GM12878 (cell line): ENCODE measurements around the gene LKAAEAR1. TPM values are rescaled to one million over a fixed set of nuclear protein-coding genes. Genes with fewer than 3 reads are reported as not detected.

Experiments used
- ATAC-seq: fragments of 200-7000 bp; cut with Tn5 transposase; 3 replicates; pipeline ENCODE4 v1.9.1; 2020; ENCODE audit warnings: mild to moderate bottlenecking, moderate library complexity
- BruUV-seq: library from RNA; stranded (reverse); fragments of 400-500 nt; replicated peaks from 2 replicates; lab custom pipeline; 2021; lab: Mats Ljungman, UMichigan
- CTCF ChIA-PET: fragments of 300-600 bp; sonication (Branson Sonifier 250); formaldehyde crosslinking; extraction: SDS; loops from one replicate; lab custom pipeline; 2021; ENCODE audit warnings: inconsistent platforms; lab: Yijun Ruan, JAX
- POLR2A ChIA-PET: fragments of 350-600 bp; formaldehyde crosslinking; extraction: SDS; loops from one replicate; lab custom pipeline; 2021; ENCODE audit warnings: inconsistent platforms; lab: Charles Lee
- RAD21 ChIA-PET: fragments of 300-600 bp; sonication (Branson Sonifier 250); formaldehyde crosslinking; loops from one replicate; lab custom pipeline; 2023; ENCODE audit warnings: antibody characterized with exemption; ENCODE audit not compliant: unreplicated experiment; lab: Charles Lee
- SMC1A ChIA-PET: fragments of 300-600 bp; sonication (Branson Sonifier 250); formaldehyde crosslinking; loops from one replicate; lab custom pipeline; 2023; ENCODE audit not compliant: unreplicated experiment, uncharacterized antibody; lab: Charles Lee
- DNase-seq: peaks from one replicate; pipeline ENCODE4 v3.0.0-alpha.2; 2011; ENCODE audit warnings: low read depth, low spot score
- FAIRE-seq: peaks from 3 replicates; lab custom pipeline; 2011; peaks lifted over from hg19 to GRCh38; lab: Jason Lieb, UNC
- H2AFZ ChIP-seq: 2 replicates; pipeline ENCODE4 v1.6.0; 2011; ENCODE audit warnings: low read depth, low read length, control low read depth; ENCODE audit not compliant: control insufficient read depth
- H3K27ac ChIP-seq: 2 replicates; pipeline ENCODE4 v1.5.1; 2011; ENCODE audit warnings: control low read depth; ENCODE audit not compliant: control insufficient read depth, insufficient read depth
- H3K27me3 ChIP-seq, 2 experiments: replicated peaks in 1 of 2; 2 replicates each; pipeline versions ENCODE4 v1.6.0 to v1.6.1; 2011; ENCODE audit warnings: low read length in 1 of 2; ENCODE audit not compliant: control insufficient read depth in 2 of 2, insufficient read depth in 2 of 2
- H3K36me3 ChIP-seq, 2 experiments: 2 replicates each; pipeline ENCODE4 v1.5.1; 2011; ENCODE audit warnings: low read length in 1 of 2; ENCODE audit not compliant: control insufficient read depth in 2 of 2, insufficient read depth in 2 of 2
- H3K4me1 ChIP-seq: 2 replicates; pipeline ENCODE4 v1.6.1; 2011; ENCODE audit warnings: mild to moderate bottlenecking, low read length, moderate library complexity, mixed read lengths; ENCODE audit not compliant: control insufficient read depth, insufficient read depth
- H3K4me2 ChIP-seq: 2 replicates; pipeline ENCODE4 v1.6.0; 2011; ENCODE audit warnings: control low read depth; ENCODE audit not compliant: control insufficient read depth, insufficient read depth
- H3K4me3 ChIP-seq: fragments of 200-600 bp; sonication (generic); 2 replicates; pipeline ENCODE4 v1.5.1; 2016
- H3K79me2 ChIP-seq: 2 replicates; pipeline ENCODE4 v1.6.0; 2011; ENCODE audit warnings: low read length; ENCODE audit not compliant: control insufficient read depth, insufficient read depth
- H3K9ac ChIP-seq: 2 replicates; pipeline ENCODE4 v1.8.0; 2011; ENCODE audit warnings: low read length, control low read depth, mixed read lengths; ENCODE audit not compliant: control insufficient read depth, insufficient read depth
- H3K9me3 ChIP-seq: replicated peaks from 3 replicates; pipeline ENCODE4 v1.5.1; 2011; ENCODE audit warnings: mild to moderate bottlenecking, low read length; ENCODE audit not compliant: control insufficient read depth, insufficient read depth
- H4K20me1 ChIP-seq: 2 replicates; pipeline ENCODE4 v1.6.0; 2011; ENCODE audit not compliant: control insufficient read depth, insufficient read depth
- BRCA1 ChIP-seq: IDR thresholded peaks from 2 replicates; pipeline ENCODE4 v1.6.1; 2011; ENCODE audit warnings: low read depth, low read length, improper control_type of control experiment
- DPF2 ChIP-seq: fragments of 450-650 bp; IDR thresholded peaks from 2 replicates; pipeline ENCODE4 v1.6.1; 2017; ENCODE audit warnings: mild to moderate bottlenecking
- HDGF ChIP-seq: fragments of 450-650 bp; IDR thresholded peaks from 2 replicates; pipeline ENCODE4 v1.6.1; 2016; ENCODE audit warnings: antibody characterized with exemption
- IRF3 ChIP-seq: fragments of 450-650 bp; IDR thresholded peaks from 2 replicates; pipeline ENCODE4 v1.6.1; 2014; ENCODE audit warnings: mild to moderate bottlenecking
- JUNB ChIP-seq: IDR thresholded peaks from 2 replicates; pipeline ENCODE4 v1.6.1; 2016; ENCODE audit warnings: antibody characterized with exemption, mild to moderate bottlenecking
- JUND ChIP-seq: IDR thresholded peaks from 2 replicates; pipeline ENCODE4 v1.6.1; 2012; ENCODE audit warnings: low read depth, mild to moderate bottlenecking, low read length, improper control_type of control experiment, moderate library complexity
- SMC3 ChIP-seq: IDR thresholded peaks from 2 replicates; pipeline ENCODE4 v1.6.1; 2011; ENCODE audit warnings: low read length, improper control_type of control experiment, borderline replicate concordance
- WGBS: methylation state at CpG from one replicate; pipeline ENCODE4 v1.1.6; 2016; ENCODE audit warnings: low lambda C conversion rate; ENCODE audit not compliant: insufficient replicate concordance, insufficient coverage; ENCODE audit errors: missing lambda C conversion rate; 5-methylcytosine and 5-hydroxymethylcytosine counted together
- in situ Hi-C: fragments of 300-500 bp; cut with MboI; formaldehyde crosslinking; loops from 9 replicates; pipeline ENCODE4 v1.14.3; 2018; ENCODE audit warnings: mixed read lengths
- intact Hi-C: fragments of 100-400 bp; cut with micrococcal nuclease; formaldehyde crosslinking; loops from one replicate; pipeline ENCODE4 v1.14.2; 2022; ENCODE audit not compliant: unreplicated experiment
- polyA plus RNA-seq, 11 experiments: library from polyadenylated mRNA; depleted of rRNA in 4 of 11; unstranded in 6 of 11; stranded (reverse) in 5 of 11; fragments of >200 nt; fragmentation: Nextera tagmentation in 4 of 11; fragmentation: Illumina TruSeq in 1 of 11; extraction: Ambion mirVana in 4 of 11; extraction: Trizol in 1 of 11; gene quantifications; 1 replicate in 1 of 11; 2 replicates in 10 of 11; pipeline versions ENCODE4 v1.2.1 to v1.2.3, GENCODE V29; 2011 to 2016; ENCODE audit warnings: inconsistent platforms in 2 of 11, missing spikeins in 2 of 11, low read depth in 1 of 11
- total RNA-seq, 4 experiments: library from RNA; depleted of rRNA in 3 of 4; stranded (reverse); fragments of >200 nt in 3 of 4; fragmentation: Illumina TruSeq in 1 of 4; extraction: Trizol in 1 of 4; gene quantifications; 2 replicates each; pipeline versions ENCODE4 v1.2.1 to v1.2.3, GENCODE V29; 2013 to 2021

LKAAEAR1 gene
- total and polyA plus RNA-seq, 10 of the 15 experiments (the other 5 are each of a cell fraction or from before 2014, with no cell fraction given), result not detected

- ChIA-PET SMC1A (no interaction called here), RAD21 (no interaction called here), POLR2A (interaction anchor here (2.4 kb wide), 1 partner anchor 12 kb away, joined by 6 read pairs; the partner anchor contains the start of gene TCEA2), CTCF (interaction anchor here (0.8 to 2.8 kb wide), 3 partner anchors 10 to 46 kb away, joined by 3 to 7 read pairs (median 4); no protein-coding TSS in a partner anchor)
- in situ Hi-C loops, result no loop called here
- H3K9me3 ChIP-seq, result no peaks in the 10 kb centered on the region
- H3K79me2 ChIP-seq, result peaks cover 30% of the 10 kb centered on the region
- peaks cover 15% of the 10 kb centered on the region; the same call in 1 of the 2 replicates for H3K4me1 ChIP-seq
- no peaks in the 10 kb centered on the region for H4K20me1 ChIP-seq
- no peak overlapping the region for H3K4me3 ChIP-seq
- no peak for FAIRE-seq
- DNase-seq, result no peak
- no peak overlapping the region for H3K4me2 ChIP-seq
- no peak overlapping the region for H3K27ac ChIP-seq
- intact Hi-C loops, result no loop called here
- BruUV-seq, result no TSS peak
- no peaks in the 10 kb centered on the region for H3K27me3 ChIP-seq
- no peak overlapping the region for H2AFZ ChIP-seq
- 77% methylated on average over 28 of the region's 28 CpGs for WGBS
- H3K9ac ChIP-seq, result no peak overlapping the region
- peaks cover 3 to 22% of the 10 kb centered on the region in 2 experiments for H3K36me3 ChIP-seq
- ATAC-seq, result no peak
- TF ChIP-seq BRCA1 (no peak), HDGF (no peak), JUND (no peak), JUNB (no peak), DPF2 (no peak), IRF3 (no peak), SMC3 (no peak)
These were observed 9.9 kb downstream of the LKAAEAR1 start for GRCh38 chr20:64074184-64074789.
